GM12878 (cell line): ENCODE measurements around the gene HECTD4. TPM values are rescaled to one million over a fixed set of nuclear protein-coding genes. Genes with fewer than 3 reads are reported as not detected.

Source experiments
- ATAC-seq: fragments of 200-7000 bp; cut with Tn5 transposase; 3 replicates; pipeline ENCODE4 v1.9.1; 2020; ENCODE audit warnings: mild to moderate bottlenecking, moderate library complexity
- BruUV-seq: library from RNA; stranded (reverse); fragments of 400-500 nt; replicated peaks from 2 replicates; lab custom pipeline; 2021; lab: Mats Ljungman, UMichigan
- CTCF ChIA-PET: fragments of 300-600 bp; sonication (Branson Sonifier 250); formaldehyde crosslinking; extraction: SDS; loops from one replicate; lab custom pipeline; 2021; ENCODE audit warnings: inconsistent platforms; lab: Yijun Ruan, JAX
- POLR2A ChIA-PET: fragments of 350-600 bp; formaldehyde crosslinking; extraction: SDS; loops from one replicate; lab custom pipeline; 2021; ENCODE audit warnings: inconsistent platforms; lab: Charles Lee
- RAD21 ChIA-PET: fragments of 300-600 bp; sonication (Branson Sonifier 250); formaldehyde crosslinking; loops from one replicate; lab custom pipeline; 2023; ENCODE audit warnings: antibody characterized with exemption; ENCODE audit not compliant: unreplicated experiment; lab: Charles Lee
- SMC1A ChIA-PET: fragments of 300-600 bp; sonication (Branson Sonifier 250); formaldehyde crosslinking; loops from one replicate; lab custom pipeline; 2023; ENCODE audit not compliant: unreplicated experiment, uncharacterized antibody; lab: Charles Lee
- DNase-seq: peaks from one replicate; pipeline ENCODE4 v3.0.0-alpha.2; 2011; ENCODE audit warnings: low read depth, low spot score
- FAIRE-seq: peaks from 3 replicates; lab custom pipeline; 2011; peaks lifted over from hg19 to GRCh38; lab: Jason Lieb, UNC
- H2AFZ ChIP-seq: 2 replicates; pipeline ENCODE4 v1.6.0; 2011; ENCODE audit warnings: low read depth, low read length, control low read depth; ENCODE audit not compliant: control insufficient read depth
- H3K27ac ChIP-seq: 2 replicates; pipeline ENCODE4 v1.5.1; 2011; ENCODE audit warnings: control low read depth; ENCODE audit not compliant: control insufficient read depth, insufficient read depth
- H3K27me3 ChIP-seq, 2 experiments: replicated peaks in 1 of 2; 2 replicates each; pipeline versions ENCODE4 v1.6.0 to v1.6.1; 2011; ENCODE audit warnings: low read length in 1 of 2; ENCODE audit not compliant: control insufficient read depth in 2 of 2, insufficient read depth in 2 of 2
- H3K36me3 ChIP-seq, 2 experiments: 2 replicates each; pipeline ENCODE4 v1.5.1; 2011; ENCODE audit warnings: low read length in 1 of 2; ENCODE audit not compliant: control insufficient read depth in 2 of 2, insufficient read depth in 2 of 2
- H3K4me1 ChIP-seq: 2 replicates; pipeline ENCODE4 v1.6.1; 2011; ENCODE audit warnings: mild to moderate bottlenecking, low read length, moderate library complexity, mixed read lengths; ENCODE audit not compliant: control insufficient read depth, insufficient read depth
- H3K4me2 ChIP-seq: 2 replicates; pipeline ENCODE4 v1.6.0; 2011; ENCODE audit warnings: control low read depth; ENCODE audit not compliant: control insufficient read depth, insufficient read depth
- H3K4me3 ChIP-seq: fragments of 200-600 bp; sonication (generic); 2 replicates; pipeline ENCODE4 v1.5.1; 2016
- H3K79me2 ChIP-seq: 2 replicates; pipeline ENCODE4 v1.6.0; 2011; ENCODE audit warnings: low read length; ENCODE audit not compliant: control insufficient read depth, insufficient read depth
- H3K9ac ChIP-seq: 2 replicates; pipeline ENCODE4 v1.8.0; 2011; ENCODE audit warnings: low read length, control low read depth, mixed read lengths; ENCODE audit not compliant: control insufficient read depth, insufficient read depth
- H3K9me3 ChIP-seq: replicated peaks from 3 replicates; pipeline ENCODE4 v1.5.1; 2011; ENCODE audit warnings: mild to moderate bottlenecking, low read length; ENCODE audit not compliant: control insufficient read depth, insufficient read depth
- H4K20me1 ChIP-seq: 2 replicates; pipeline ENCODE4 v1.6.0; 2011; ENCODE audit not compliant: control insufficient read depth, insufficient read depth
- ESRRA ChIP-seq: IDR thresholded peaks from 2 replicates; pipeline ENCODE4 v1.6.1; 2012; ENCODE audit warnings: mild to moderate bottlenecking, low read length, improper control_type of control experiment
- JUNB ChIP-seq: IDR thresholded peaks from 2 replicates; pipeline ENCODE4 v1.6.1; 2016; ENCODE audit warnings: antibody characterized with exemption, mild to moderate bottlenecking
- SRF ChIP-seq, 2 experiments: IDR thresholded peaks; 2 replicates each; pipeline ENCODE4 v1.6.1; 2011; ENCODE audit warnings: low read depth in 2 of 2, low read length in 2 of 2, mild to moderate bottlenecking in 1 of 2, moderate library complexity in 1 of 2
- ZBTB33 ChIP-seq: fragments of 450-650 bp; IDR thresholded peaks from 2 replicates; pipeline ENCODE4 v1.6.1; 2017; ENCODE audit warnings: mild to moderate bottlenecking
- WGBS: methylation state at CpG from one replicate; pipeline ENCODE4 v1.1.6; 2016; ENCODE audit warnings: low lambda C conversion rate; ENCODE audit not compliant: insufficient replicate concordance, insufficient coverage; ENCODE audit errors: missing lambda C conversion rate; 5-methylcytosine and 5-hydroxymethylcytosine counted together
- in situ Hi-C: fragments of 300-500 bp; cut with MboI; formaldehyde crosslinking; loops from 9 replicates; pipeline ENCODE4 v1.14.3; 2018; ENCODE audit warnings: mixed read lengths
- intact Hi-C: fragments of 100-400 bp; cut with micrococcal nuclease; formaldehyde crosslinking; loops from one replicate; pipeline ENCODE4 v1.14.2; 2022; ENCODE audit not compliant: unreplicated experiment
- polyA plus RNA-seq, 11 experiments: library from polyadenylated mRNA; depleted of rRNA in 4 of 11; unstranded in 6 of 11; stranded (reverse) in 5 of 11; fragments of >200 nt; fragmentation: Nextera tagmentation in 4 of 11; fragmentation: Illumina TruSeq in 1 of 11; extraction: Ambion mirVana in 4 of 11; extraction: Trizol in 1 of 11; gene quantifications; 1 replicate in 1 of 11; 2 replicates in 10 of 11; pipeline versions ENCODE4 v1.2.1 to v1.2.3, GENCODE V29; 2011 to 2016; ENCODE audit warnings: inconsistent platforms in 2 of 11, missing spikeins in 2 of 11, low read depth in 1 of 11
- total RNA-seq, 4 experiments: library from RNA; depleted of rRNA in 3 of 4; stranded (reverse); fragments of >200 nt in 3 of 4; fragmentation: Illumina TruSeq in 1 of 4; extraction: Trizol in 1 of 4; gene quantifications; 2 replicates each; pipeline versions ENCODE4 v1.2.1 to v1.2.3, GENCODE V29; 2013 to 2021

Gene HECTD4
- total and polyA plus RNA-seq, 10 of the 15 experiments (the other 5 are each of a cell fraction or from before 2014, with no cell fraction given), result 5.8 to 43.9 (median 17.9) TPM

GRCh38 chr12:112153181-112153892 is 228.9 kb downstream of the HECTD4 start:
- 88% methylated on average over 11 of the region's 11 CpGs for WGBS
- intact Hi-C loops, result loop anchor here (2.0 kb wide), 1 partner anchor 29 kb away; no protein-coding TSS in a partner anchor
- no peak for ATAC-seq

More at GRCh38 chr12:112153181-112153892, 228.9 kb downstream of the HECTD4 start:
- TF ChIP-seq ZBTB33, result no peak
- no peak for TF ChIP-seq SRF (IDR thresholded peaks at IDR 0.05; ENCODE audit: low read depth in 2 of 2, low read length in 2 of 2)
- TF ChIP-seq JUNB, result no peak
- no peak for TF ChIP-seq ESRRA
- H3K9ac ChIP-seq, result no peak overlapping the region
- no peak overlapping the region for H3K4me2 ChIP-seq
- H4K20me1 ChIP-seq, result no peaks in the 10 kb centered on the region
- no peak overlapping the region for H2AFZ ChIP-seq
- ChIA-PET RAD21 (no interaction called here), POLR2A (interaction anchor here (0.5 to 0.9 kb wide), 2 partner anchors 20 to 388 kb away, joined by 3 to 4 read pairs; no protein-coding TSS in a partner anchor), SMC1A (interaction anchor here (0.9 to 1.5 kb wide), 3 partner anchors 14 to 209 kb away, joined by 3 to 4 read pairs (median 4); no protein-coding TSS in a partner anchor), CTCF (interaction anchor here (1.3 kb wide), 1 partner anchor 17 kb away, joined by 4 read pairs; no protein-coding TSS in a partner anchor)
- BruUV-seq, result no TSS peak
- peaks cover 7 to 32% of the 10 kb centered on the region in 2 experiments for H3K36me3 ChIP-seq
- H3K9me3 ChIP-seq, result peaks cover under 1% of the 10 kb centered on the region; the same call in 2 of the 3 replicates
- in situ Hi-C loops, result no loop called here
- H3K79me2 ChIP-seq, result no peaks in the 10 kb centered on the region
- DNase-seq (no peak), FAIRE-seq (no peak)
- H3K4me3 ChIP-seq, result no peak overlapping the region
- no peaks in the 10 kb centered on the region for H3K27me3 ChIP-seq
- H3K27ac ChIP-seq, result no peak overlapping the region
- H3K4me1 ChIP-seq, result peaks cover 3% of the 10 kb centered on the region; the same call in 1 of the 2 replicates
